Measurements from ENCODE around the gene CTNNA1. TPM values are rescaled to one million over a fixed set of nuclear protein-coding genes. Genes with fewer than 3 reads are reported as not detected.

The CTNNA1 gene
- total and polyA plus RNA-seq, 2 of the 8 experiments (the other 6 are each of a cell fraction or from before 2014, with no cell fraction given), result 115 to 349 TPM

DNA sequence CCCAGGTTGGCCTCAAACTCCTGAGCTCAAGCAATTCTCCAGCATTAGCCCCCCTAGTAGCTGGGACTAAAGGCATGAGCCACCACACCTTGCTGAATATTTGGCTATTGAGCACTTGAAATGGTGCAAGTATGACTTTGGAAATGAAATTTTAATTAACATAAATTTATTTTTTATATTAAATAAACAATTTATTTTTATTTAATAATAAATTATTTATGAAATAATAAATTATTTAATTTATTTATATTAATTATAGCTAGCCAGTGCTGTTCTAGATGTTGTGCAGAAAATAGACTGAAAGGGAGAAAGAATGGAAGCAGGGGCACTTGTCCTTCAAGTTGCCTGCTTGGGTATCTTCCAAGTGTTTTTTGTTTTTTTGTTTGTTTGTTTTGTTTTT, 40.0 kb upstream of the CTNNA1 start:
- DNase-seq (ENCODE audit: low read depth in 1 of 2, low spot score in 2 of 2), result no peak
- no peaks in the 10 kb centered on the region for H3K79me1 ChIP-seq (ENCODE audit: low read depth, low read length)
- no peak overlapping the region for H3K9ac ChIP-seq (replicated peaks in 1 of 4; ENCODE audit: extremely low read depth in 1 of 4, low read depth in 3 of 4, low read length in 3 of 4)
- no peak overlapping the region for H3K14ac ChIP-seq (ENCODE audit: insufficient read length)
- H4K91ac ChIP-seq (replicated peaks; ENCODE audit: insufficient read length, low read length), result no peak overlapping the region
- no peak overlapping the region for H3K18ac ChIP-seq (ENCODE audit: extremely low read depth, low read length)
- ChIA-PET CTCF (ENCODE audit: partially characterized antibody) (interaction anchor here (0.6 to 1.8 kb wide), 5 partner anchors 12 to 57 kb away, joined by 3 to 7 read pairs (median 4); no protein-coding TSS in a partner anchor), POLR2A (ENCODE audit: partially characterized antibody) (no interaction called here)
- H4K5ac ChIP-seq (ENCODE audit: insufficient read length, low read depth, low read length), result no peak overlapping the region
- no peak overlapping the region for H2AK5ac ChIP-seq (ENCODE audit: low read depth, low read length)
- H3K4me1 ChIP-seq (replicated peaks in 1 of 4; ENCODE audit: control insufficient read depth in 3 of 4, insufficient read depth in 4 of 4, low read length in 3 of 4), result peaks cover 5 to 24% (median 19%) of the 10 kb centered on the region in 4 experiments; a peak in 6 of 7 replicates
- H3K4me2 ChIP-seq (ENCODE audit: insufficient read depth in 1 of 2, low read depth in 2 of 2, low read length in 2 of 2), result no peak overlapping the region
- no peak overlapping the region for H3K23ac ChIP-seq (ENCODE audit: insufficient read length)
- H3K27ac ChIP-seq (ENCODE audit: low read depth, low read length), result no peak overlapping the region
- TF ChIP-seq SP4 (IDR thresholded peaks at IDR 0.05; ENCODE audit: low read length) (no peak), KDM1A (IDR thresholded peaks at IDR 0.05; ENCODE audit: borderline replicate concordance, low read length) (no peak), POLR2A (IDR thresholded peaks at IDR 0.05; ENCODE audit: control extremely low read depth in 1 of 2, low read depth in 2 of 2, low read length in 2 of 2) (no peak), JUND (IDR thresholded peaks at IDR 0.05; ENCODE audit: low read length) (no peak), SP2 (IDR thresholded peaks at IDR 0.05; ENCODE audit: low read length) (no peak), RFX5 (IDR thresholded peaks at IDR 0.05; ENCODE audit: borderline replicate concordance, low read depth, low read length) (no peak), HDAC6 (IDR thresholded peaks at IDR 0.05; ENCODE audit: low read depth, low read length) (no peak), YY1 (IDR thresholded peaks at IDR 0.05; ENCODE audit: low read depth, low read length) (no peak), BCL11A (IDR thresholded peaks at IDR 0.05; ENCODE audit: low read depth in 2 of 2, low read length in 2 of 2) (no peak), SRF (IDR thresholded peaks at IDR 0.05; ENCODE audit: low read depth, low read length) (no peak), RXRA (IDR thresholded peaks at IDR 0.05; ENCODE audit: insufficient read depth, low read depth, low read length) (no peak), KDM5A (IDR thresholded peaks at IDR 0.05; ENCODE audit: low read length) (no peak)
- TF ChIP-seq, protein P1, sequence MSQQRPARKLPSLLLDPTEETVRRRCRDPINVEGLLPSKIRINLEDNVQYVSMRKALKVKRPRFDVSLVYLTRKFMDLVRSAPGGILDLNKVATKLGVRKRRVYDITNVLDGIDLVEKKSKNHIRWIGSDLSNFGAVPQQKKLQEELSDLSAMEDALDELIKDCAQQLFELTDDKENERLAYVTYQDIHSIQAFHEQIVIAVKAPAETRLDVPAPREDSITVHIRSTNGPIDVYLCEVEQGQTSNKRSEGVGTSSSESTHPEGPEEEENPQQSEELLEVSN (IDR thresholded peaks at IDR 0.05), result no peak
- no peak overlapping the region for H2BK12ac ChIP-seq (ENCODE audit: low read depth, low read length)
- no peak overlapping the region for H2BK20ac ChIP-seq (ENCODE audit: low read length)
- H4K20me1 ChIP-seq (replicated peaks in 1 of 2; ENCODE audit: control insufficient read depth in 1 of 2, insufficient read depth in 2 of 2, low read length in 2 of 2), result no peaks in the 10 kb centered on the region
- no peak overlapping the region for H2BK120ac ChIP-seq (replicated peaks; ENCODE audit: low read depth, low read length)
- no peaks in the 10 kb centered on the region for H3K9me3 ChIP-seq (ENCODE audit: insufficient read depth in 2 of 2, low read depth in 1 of 2, low read length in 1 of 2)
- no peak for FAIRE-seq
- no peak overlapping the region for H3K56ac ChIP-seq (replicated peaks; ENCODE audit: insufficient read length, low read depth, low read length)
- H2AFZ ChIP-seq (ENCODE audit: low read length), result no peak overlapping the region
- no peak overlapping the region for H4K8ac ChIP-seq (ENCODE audit: extremely low read depth, insufficient read depth, low read length)
- no peaks in the 10 kb centered on the region for H3K23me2 ChIP-seq (ENCODE audit: low read depth, low read length)
- no peak overlapping the region for H2BK5ac ChIP-seq (ENCODE audit: low read depth, low read length)
- no peak overlapping the region for H3K4ac ChIP-seq (replicated peaks; ENCODE audit: insufficient read length, low read depth, low read length)
- no peak overlapping the region for H3K4me3 ChIP-seq (ENCODE audit: extremely low read depth in 1 of 4, insufficient read depth in 2 of 4, low read depth in 3 of 4, low read length in 4 of 4)
- H2BK15ac ChIP-seq (ENCODE audit: low read length), result no peak overlapping the region
- H3K36me3 ChIP-seq (ENCODE audit: control insufficient read depth in 2 of 4, insufficient read depth in 4 of 4, low read length in 3 of 4), result no peaks in the 10 kb centered on the region
- no peaks in the 10 kb centered on the region for H3K27me3 ChIP-seq (replicated peaks in 1 of 4; ENCODE audit: control insufficient read depth in 3 of 4, extremely low read depth in 1 of 4, insufficient read depth in 3 of 4, low read length in 3 of 4)
- H3K79me2 ChIP-seq (ENCODE audit: control insufficient read depth in 1 of 2, insufficient read depth in 2 of 2, low read length in 2 of 2), result no peaks in the 10 kb centered on the region
